ENCODE measurements around the gene NDUFS4.

DNA sequence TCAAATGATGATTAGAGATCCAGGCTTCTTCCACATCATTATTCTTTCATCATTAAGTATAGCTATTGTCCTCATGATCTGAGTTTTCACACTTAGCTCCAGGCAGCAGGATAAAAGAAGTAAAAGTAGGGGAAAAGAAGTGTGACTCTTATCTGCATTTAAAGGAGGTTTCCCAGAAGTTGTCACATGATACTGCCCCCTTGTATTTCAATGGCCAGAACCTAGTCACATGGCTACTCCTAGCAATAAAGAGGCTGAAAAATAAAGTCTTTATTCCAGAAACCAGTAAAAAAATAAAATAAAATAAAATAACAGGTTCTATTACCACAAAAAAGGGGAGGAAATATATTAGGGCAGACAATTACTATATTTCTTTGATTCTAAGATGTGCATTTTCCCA is 5.3 kb upstream of the NDUFS4 start:
- TF ChIP-seq EZH2phosphoT487 (IDR thresholded peaks at IDR 0.05; ENCODE audit: insufficient read depth, low read depth) (no peak), EZH2 (IDR thresholded peaks at IDR 0.05; ENCODE audit: insufficient read depth, poor library complexity, severe bottlenecking) (no peak)
